HG02763 (cell line): ENCODE measurements around the gene METTL6.
"Not testable (repeated sequence)": the region's sequence is repeated elsewhere in the genome, so short reads cannot be mapped to it uniquely, and the experiment has no call there.

Experiments used
- ATAC-seq: cut with Tn5 transposase; IDR thresholded peaks from one replicate; pipeline ENCODE4 v1.9.1; 2021; ENCODE audit warnings: mild to moderate bottlenecking, moderate library complexity; ENCODE audit not compliant: unreplicated experiment

Gene METTL6

GRCh38 chr3:15405448-15406050 is 21.8 kb downstream of the METTL6 start:
- no peak for ATAC-seq

GRCh38 chr3:15404767-15405166 is 22.6 kb downstream of the METTL6 start:
- ATAC-seq, result no peak

GRCh38 chr3:15403965-15404364 is 23.4 kb downstream of the METTL6 start:
- no peak for ATAC-seq

- no peak for ATAC-seq
Observed at GRCh38 chr3:15403495-15403894, 23.8 kb downstream of the METTL6 start.

- ATAC-seq, result no peak
Observed at GRCh38 chr3:15401936-15402335, 25.4 kb downstream of the METTL6 start.

GRCh38 chr3:15399970-15400369 is 27.4 kb downstream of the METTL6 start:
- ATAC-seq, result no peak

- not testable (repeated sequence) for ATAC-seq
Observed at GRCh38 chr3:15398731-15399133, 28.6 kb downstream of the METTL6 start.

- ATAC-seq, result not testable (repeated sequence)
Observed at GRCh38 chr3:15393252-15393651, 34.1 kb downstream of the METTL6 start.

GRCh38 chr3:15391007-15391406 is 36.3 kb downstream of the METTL6 start:
- ATAC-seq, result no peak

- ATAC-seq, result no peak
Observed at GRCh38 chr3:15390460-15390859, 36.9 kb downstream of the METTL6 start.

GRCh38 chr3:15388335-15388734 is 39.0 kb downstream of the METTL6 start:
- not testable (repeated sequence) for ATAC-seq

GRCh38 chr3:15387735-15388134 is 39.6 kb downstream of the METTL6 start:
- ATAC-seq, result no peak

GRCh38 chr3:15387171-15387581 is 40.2 kb downstream of the METTL6 start:
- no peak for ATAC-seq

GRCh38 chr3:15386654-15386955 is 40.7 kb downstream of the METTL6 start:
- not testable (repeated sequence) for ATAC-seq

GRCh38 chr3:15385901-15386653 is 41.3 kb downstream of the METTL6 start:
- no peak for ATAC-seq

- not testable (repeated sequence) for ATAC-seq
Observed at GRCh38 chr3:15385238-15385695, 42.1 kb downstream of the METTL6 start.

- peak; percentile 79 for ATAC-seq
Observed at GRCh38 chr3:15384510-15385237, 42.7 kb downstream of the METTL6 start.

- ATAC-seq, result no peak
Observed at GRCh38 chr3:15382405-15382923, 44.9 kb downstream of the METTL6 start.

- ATAC-seq, result no peak
Observed at GRCh38 chr3:15380980-15381890, 46.1 kb downstream of the METTL6 start.

GRCh38 chr3:15377961-15378791 is 49.2 kb downstream of the METTL6 start:
- peak; percentile 72 for ATAC-seq
